ENCODE measurements around the gene SENP2. TPM values are rescaled to one million over a fixed set of nuclear protein-coding genes. Genes with fewer than 3 reads are reported as not detected.
"Not testable (repeated sequence)": the region's sequence is repeated elsewhere in the genome, so short reads cannot be mapped to it uniquely, and the experiment has no call there.

SENP2 gene
- total RNA-seq, 1 donor from 2014 or later: 35.9 TPM

- DNase-seq (ENCODE audit: low spot score in 2 of 2): no peak
- FAIRE-seq: no peak
These were observed 59.7 kb downstream of the SENP2 start for GRCh38 chr3:185645596-185646381.

- DNase-seq (ENCODE audit: low spot score in 2 of 2) (no peak), FAIRE-seq (no peak)
These were observed 60.5 kb downstream of the SENP2 start for GRCh38 chr3:185646382-185647133.

GRCh38 chr3:185647134-185647879 lies 61.2 kb downstream of the SENP2 start:
- DNase-seq (ENCODE audit: low spot score in 2 of 2) (no peak), FAIRE-seq (no peak)

GRCh38 chr3:185647880-185648210 lies 61.8 kb downstream of the SENP2 start:
- DNase-seq (ENCODE audit: low spot score in 2 of 2): no peak
- FAIRE-seq: no peak

- FAIRE-seq (no peak), DNase-seq (ENCODE audit: low spot score in 2 of 2) (no peak)
These were observed 62.3 kb downstream of the SENP2 start for GRCh38 chr3:185648396-185648795.

- no peak for FAIRE-seq
- no peak for DNase-seq (ENCODE audit: low spot score in 2 of 2)
These were observed 63.3 kb downstream of the SENP2 start for GRCh38 chr3:185649414-185649813.

GRCh38 chr3:185651971-185652370 lies 65.9 kb downstream of the SENP2 start:
- DNase-seq (ENCODE audit: low spot score in 2 of 2) (no peak), FAIRE-seq (no peak)

- DNase-seq (ENCODE audit: low spot score in 2 of 2) (no peak), FAIRE-seq (no peak)
These were observed 68.1 kb downstream of the SENP2 start for GRCh38 chr3:185653949-185654757.

GRCh38 chr3:185654758-185655145 lies 68.7 kb downstream of the SENP2 start:
- DNase-seq (ENCODE audit: low spot score in 2 of 2) (no peak), FAIRE-seq (no peak)

GRCh38 chr3:185655426-185656320 lies 69.6 kb downstream of the SENP2 start:
- FAIRE-seq: no peak
- no peak for DNase-seq (ENCODE audit: low spot score in 2 of 2)

GRCh38 chr3:185656321-185656840 lies 70.3 kb downstream of the SENP2 start:
- no peak for DNase-seq (ENCODE audit: low spot score in 2 of 2)
- FAIRE-seq: no peak

GRCh38 chr3:185657211-185657610 lies 71.1 kb downstream of the SENP2 start:
- FAIRE-seq (no peak), DNase-seq (ENCODE audit: low spot score in 2 of 2) (no peak)

GRCh38 chr3:185657691-185658503 lies 71.8 kb downstream of the SENP2 start:
- FAIRE-seq (no peak), DNase-seq (ENCODE audit: low spot score in 2 of 2) (no peak)

GRCh38 chr3:185658504-185658912 lies 72.4 kb downstream of the SENP2 start:
- DNase-seq (ENCODE audit: low spot score in 2 of 2): no peak
- no peak for FAIRE-seq

- DNase-seq (ENCODE audit: low spot score in 2 of 2): no peak
- no peak for FAIRE-seq
These were observed 72.8 kb downstream of the SENP2 start for GRCh38 chr3:185658943-185659342.

GRCh38 chr3:185659942-185660921 lies 74.1 kb downstream of the SENP2 start:
- DNase-seq (ENCODE audit: low spot score in 2 of 2) (peak; percentile 40 to 73), FAIRE-seq (no peak)

GRCh38 chr3:185661296-185661695 lies 75.2 kb downstream of the SENP2 start:
- DNase-seq (ENCODE audit: low spot score in 2 of 2); FAIRE-seq: not testable (repeated sequence)

All from frontal cortex (tissue), 4 donors.